NK-92 treated with Interleukin-12 subunit alpha and Interleukin-12 subunit beta, amount 100 ng/mL, for 24 hours (cell line): ENCODE data around the gene RCC2.

Experiments
- DNase-seq: peaks from one replicate; lab custom pipeline; 2025; lab: John Stamatoyannopoulos, UW

Gene RCC2

GRCh38 chr1:17442841-17443240, 3.4 kb upstream of the RCC2 start:
- no peak for DNase-seq

GRCh38 chr1:17441993-17442357, 2.5 kb upstream of the RCC2 start:
- no peak for DNase-seq

- no peak for DNase-seq
Measured at GRCh38 chr1:17441265-17441992, 2.0 kb upstream of the RCC2 start.

GRCh38 chr1:17440827-17441168, 1.3 kb upstream of the RCC2 start:
- no peak for DNase-seq

- DNase-seq = no peak
Measured at GRCh38 chr1:17440074-17440826, 773 bp upstream of the RCC2 start.

GRCh38 chr1:17438318-17439249, 893 bp downstream of the RCC2 start:
- DNase-seq = peak; percentile 73

GRCh38 chr1:17437580-17438317, 1.7 kb downstream of the RCC2 start:
- peak; percentile 70 for DNase-seq

- no peak for DNase-seq
Measured at GRCh38 chr1:17437260-17437579, 2.3 kb downstream of the RCC2 start.

- DNase-seq = no peak
Measured at GRCh38 chr1:17436380-17437174, 2.9 kb downstream of the RCC2 start.

GRCh38 chr1:17434601-17435000, 4.9 kb downstream of the RCC2 start:
- no peak for DNase-seq

GRCh38 chr1:17434016-17434415, 5.5 kb downstream of the RCC2 start:
- DNase-seq = no peak

GRCh38 chr1:17433261-17433660, 6.2 kb downstream of the RCC2 start:
- DNase-seq = no peak

GRCh38 chr1:17432412-17432811, 7.1 kb downstream of the RCC2 start:
- DNase-seq = no peak

GRCh38 chr1:17429183-17429582, 10.3 kb downstream of the RCC2 start:
- DNase-seq = no peak

- DNase-seq = no peak
Measured at GRCh38 chr1:17427696-17428660, 11.5 kb downstream of the RCC2 start.

- no peak for DNase-seq
Measured at GRCh38 chr1:17425806-17426600, 13.5 kb downstream of the RCC2 start.

- DNase-seq = no peak
Measured at GRCh38 chr1:17423781-17424245, 15.7 kb downstream of the RCC2 start.

GRCh38 chr1:17422461-17422860, 17.0 kb downstream of the RCC2 start:
- DNase-seq = no peak

GRCh38 chr1:17420391-17420918, 19.0 kb downstream of the RCC2 start:
- no peak for DNase-seq
